Neural cell (in vitro differentiated cells): Measurements from ENCODE around the gene TMEM127. TPM values are rescaled to one million over a fixed set of nuclear protein-coding genes. Genes with fewer than 3 reads are reported as not detected.

Source experiments
- H2AFZ ChIP-seq: fragments of 200-600, 300-800 bp; sonication (generic), shearing (Covaris generic); 2 replicates; pipeline ENCODE4 v1.6.0; 2014; ENCODE audit warnings: low read depth, mild to moderate bottlenecking, antibody characterized with exemption, low read length, moderate library complexity
- H3F3A ChIP-seq: fragments of 200-600 bp; shearing (Covaris generic); 2 replicates; pipeline ENCODE4 v1.6.1; 2016; ENCODE audit warnings: mild to moderate bottlenecking, moderate library complexity, mixed read lengths, antibody characterized with exemption, low read length; ENCODE audit not compliant: insufficient read depth, poor library complexity, severe bottlenecking
- H3K27ac ChIP-seq: fragments of 200-600, 300-800 bp; sonication (generic), shearing (Covaris generic); 2 replicates; pipeline ENCODE4 v1.5.1; 2014; ENCODE audit warnings: mild to moderate bottlenecking, low read length, moderate library complexity
- H3K27me3 ChIP-seq: fragments of 300-800, 200-600 bp; sonication (generic), shearing (Covaris generic); 2 replicates; pipeline ENCODE4 v1.6.0; 2014; ENCODE audit warnings: mild to moderate bottlenecking, low read depth, low read length, moderate library complexity; ENCODE audit not compliant: insufficient read depth
- H3K36me3 ChIP-seq: fragments of 300-800, 200-600 bp; sonication (generic), shearing (Covaris generic); 2 replicates; pipeline ENCODE4 v1.5.1; 2014; ENCODE audit warnings: mild to moderate bottlenecking, antibody characterized with exemption, low read length, moderate library complexity; ENCODE audit not compliant: insufficient read depth
- H3K4me2 ChIP-seq: fragments of 300-800, 200-600 bp; sonication (generic), shearing (Covaris generic); 2 replicates; pipeline ENCODE4 v1.6.0; 2014; ENCODE audit warnings: mild to moderate bottlenecking, low read length
- H3K4me3 ChIP-seq: fragments of 300-800, 200-600 bp; sonication (generic), shearing (Covaris generic); 2 replicates; pipeline ENCODE4 v1.5.1; 2014; ENCODE audit warnings: mild to moderate bottlenecking, low read length, moderate library complexity
- H3K79me2 ChIP-seq: fragments of 200-600 bp; shearing (Covaris generic); replicated peaks from 2 replicates; pipeline ENCODE4 v1.6.0; 2014; ENCODE audit warnings: mild to moderate bottlenecking, low read length, moderate library complexity; ENCODE audit not compliant: insufficient read depth
- H3K9ac ChIP-seq: fragments of 300-800, 200-600 bp; sonication (generic), shearing (Covaris generic); 2 replicates; pipeline ENCODE4 v1.6.1; 2016; ENCODE audit warnings: mild to moderate bottlenecking, low read length, mixed read lengths
- H3K9me2 ChIP-seq: fragments of 200-600 bp; shearing (Covaris generic); 2 replicates; pipeline ENCODE4 v1.6.1; 2016; ENCODE audit warnings: mild to moderate bottlenecking, low read length, mixed read lengths; ENCODE audit not compliant: insufficient read depth
- H3K9me3 ChIP-seq: fragments of 200-600, 300-800 bp; sonication (generic), shearing (Covaris generic); 2 replicates; pipeline ENCODE4 v1.6.1; 2016; ENCODE audit warnings: mild to moderate bottlenecking, mixed run types, low read length, moderate library complexity, mixed read lengths
- H4K20me1 ChIP-seq: fragments of 200-600 bp; shearing (Covaris generic); 2 replicates; pipeline ENCODE4 v1.6.1; 2016; ENCODE audit warnings: mild to moderate bottlenecking, mixed run types; ENCODE audit not compliant: insufficient read depth
- EP300 ChIP-seq: fragments of 450-650 bp; conservative IDR thresholded peaks from 2 replicates; pipeline ENCODE4 v1.6.1; 2014; ENCODE audit warnings: antibody characterized with exemption, mild to moderate bottlenecking, moderate library complexity; ENCODE audit not compliant: poor library complexity, severe bottlenecking
- EZH2 ChIP-seq: fragments of 200-600, 300-800 bp; shearing (Covaris generic), sonication (generic); IDR thresholded peaks from 2 replicates; pipeline ENCODE4 v1.6.1; 2014; ENCODE audit warnings: antibody characterized with exemption, low read length, borderline replicate concordance, mild to moderate bottlenecking; ENCODE audit not compliant: insufficient read depth, poor library complexity, severe bottlenecking
- MXI1 ChIP-seq: fragments of 450-650 bp; conservative IDR thresholded peaks from 2 replicates; pipeline ENCODE4 v1.6.1; 2014; ENCODE audit warnings: antibody characterized with exemption, mild to moderate bottlenecking; ENCODE audit not compliant: poor library complexity, severe bottlenecking
- POLR2AphosphoS5 ChIP-seq: IDR thresholded peaks from 2 replicates; pipeline ENCODE4 v1.6.1; 2012
- RAD21 ChIP-seq: fragments of 450-650 bp; conservative IDR thresholded peaks from 2 replicates; pipeline ENCODE4 v1.6.1; 2014; ENCODE audit warnings: antibody characterized with exemption, mild to moderate bottlenecking, moderate library complexity
- SMC3 ChIP-seq: fragments of 450-650 bp; conservative IDR thresholded peaks from 2 replicates; pipeline ENCODE4 v1.6.1; 2014; ENCODE audit warnings: antibody characterized with exemption, mild to moderate bottlenecking, moderate library complexity; ENCODE audit not compliant: poor library complexity
- TAF1 ChIP-seq: IDR thresholded peaks from 2 replicates; pipeline ENCODE4 v1.6.1; 2012; ENCODE audit warnings: low read depth
- polyA plus RNA-seq: library from polyadenylated mRNA; depleted of rRNA; stranded (reverse); fragments of >200 nt; gene quantifications from 2 replicates; pipeline ENCODE4 v1.2.3, GENCODE V29; 2014
- TF ChIP-seq, protein P1 (sequence below): IDR thresholded peaks from 2 replicates; pipeline ENCODE4 v1.6.1; 2012; ENCODE audit warnings: borderline replicate concordance
- TF ChIP-seq, protein P2 (sequence below): fragments of 450-650 bp; IDR thresholded peaks from 2 replicates; pipeline ENCODE4 v1.5.1; 2014; ENCODE audit warnings: antibody characterized with exemption, mild to moderate bottlenecking, moderate library complexity; ENCODE audit not compliant: poor library complexity, severe bottlenecking

Gene TMEM127
- polyA plus RNA-seq, 1 donor from 2014 or later = 19.1 TPM

DNA sequence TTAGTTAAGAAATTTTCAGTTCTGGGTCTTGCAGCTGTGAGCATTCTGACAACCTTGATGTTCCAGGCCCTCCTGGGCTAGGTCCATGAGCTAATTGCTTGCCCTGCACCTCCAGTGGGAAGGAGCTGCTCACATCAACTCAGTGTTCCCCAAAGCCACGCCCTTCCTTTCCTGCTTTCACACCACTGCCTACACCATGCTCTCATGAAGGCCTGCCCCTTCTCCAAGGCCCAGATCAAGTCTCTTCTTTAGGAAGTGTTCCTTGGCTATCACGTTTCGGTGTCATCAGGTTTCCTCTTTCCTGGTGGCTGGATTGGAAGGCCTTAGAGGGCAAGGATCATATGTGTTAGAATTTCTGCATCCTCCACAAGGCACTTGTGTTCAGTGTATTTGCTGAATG, 18.8 kb downstream of the TMEM127 start:
- TF ChIP-seq, protein P1, sequence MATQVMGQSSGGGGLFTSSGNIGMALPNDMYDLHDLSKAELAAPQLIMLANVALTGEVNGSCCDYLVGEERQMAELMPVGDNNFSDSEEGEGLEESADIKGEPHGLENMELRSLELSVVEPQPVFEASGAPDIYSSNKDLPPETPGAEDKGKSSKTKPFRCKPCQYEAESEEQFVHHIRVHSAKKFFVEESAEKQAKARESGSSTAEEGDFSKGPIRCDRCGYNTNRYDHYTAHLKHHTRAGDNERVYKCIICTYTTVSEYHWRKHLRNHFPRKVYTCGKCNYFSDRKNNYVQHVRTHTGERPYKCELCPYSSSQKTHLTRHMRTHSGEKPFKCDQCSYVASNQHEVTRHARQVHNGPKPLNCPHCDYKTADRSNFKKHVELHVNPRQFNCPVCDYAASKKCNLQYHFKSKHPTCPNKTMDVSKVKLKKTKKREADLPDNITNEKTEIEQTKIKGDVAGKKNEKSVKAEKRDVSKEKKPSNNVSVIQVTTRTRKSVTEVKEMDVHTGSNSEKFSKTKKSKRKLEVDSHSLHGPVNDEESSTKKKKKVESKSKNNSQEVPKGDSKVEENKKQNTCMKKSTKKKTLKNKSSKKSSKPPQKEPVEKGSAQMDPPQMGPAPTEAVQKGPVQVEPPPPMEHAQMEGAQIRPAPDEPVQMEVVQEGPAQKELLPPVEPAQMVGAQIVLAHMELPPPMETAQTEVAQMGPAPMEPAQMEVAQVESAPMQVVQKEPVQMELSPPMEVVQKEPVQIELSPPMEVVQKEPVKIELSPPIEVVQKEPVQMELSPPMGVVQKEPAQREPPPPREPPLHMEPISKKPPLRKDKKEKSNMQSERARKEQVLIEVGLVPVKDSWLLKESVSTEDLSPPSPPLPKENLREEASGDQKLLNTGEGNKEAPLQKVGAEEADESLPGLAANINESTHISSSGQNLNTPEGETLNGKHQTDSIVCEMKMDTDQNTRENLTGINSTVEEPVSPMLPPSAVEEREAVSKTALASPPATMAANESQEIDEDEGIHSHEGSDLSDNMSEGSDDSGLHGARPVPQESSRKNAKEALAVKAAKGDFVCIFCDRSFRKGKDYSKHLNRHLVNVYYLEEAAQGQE = no peak
- TF ChIP-seq, protein P2, sequence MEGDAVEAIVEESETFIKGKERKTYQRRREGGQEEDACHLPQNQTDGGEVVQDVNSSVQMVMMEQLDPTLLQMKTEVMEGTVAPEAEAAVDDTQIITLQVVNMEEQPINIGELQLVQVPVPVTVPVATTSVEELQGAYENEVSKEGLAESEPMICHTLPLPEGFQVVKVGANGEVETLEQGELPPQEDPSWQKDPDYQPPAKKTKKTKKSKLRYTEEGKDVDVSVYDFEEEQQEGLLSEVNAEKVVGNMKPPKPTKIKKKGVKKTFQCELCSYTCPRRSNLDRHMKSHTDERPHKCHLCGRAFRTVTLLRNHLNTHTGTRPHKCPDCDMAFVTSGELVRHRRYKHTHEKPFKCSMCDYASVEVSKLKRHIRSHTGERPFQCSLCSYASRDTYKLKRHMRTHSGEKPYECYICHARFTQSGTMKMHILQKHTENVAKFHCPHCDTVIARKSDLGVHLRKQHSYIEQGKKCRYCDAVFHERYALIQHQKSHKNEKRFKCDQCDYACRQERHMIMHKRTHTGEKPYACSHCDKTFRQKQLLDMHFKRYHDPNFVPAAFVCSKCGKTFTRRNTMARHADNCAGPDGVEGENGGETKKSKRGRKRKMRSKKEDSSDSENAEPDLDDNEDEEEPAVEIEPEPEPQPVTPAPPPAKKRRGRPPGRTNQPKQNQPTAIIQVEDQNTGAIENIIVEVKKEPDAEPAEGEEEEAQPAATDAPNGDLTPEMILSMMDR = no peak
- no peak for TF ChIP-seq TAF1
- TF ChIP-seq POLR2AphosphoS5 = no peak
- no peak for TF ChIP-seq SMC3
- no peak for TF ChIP-seq EP300
- no peak for TF ChIP-seq EZH2

DNA sequence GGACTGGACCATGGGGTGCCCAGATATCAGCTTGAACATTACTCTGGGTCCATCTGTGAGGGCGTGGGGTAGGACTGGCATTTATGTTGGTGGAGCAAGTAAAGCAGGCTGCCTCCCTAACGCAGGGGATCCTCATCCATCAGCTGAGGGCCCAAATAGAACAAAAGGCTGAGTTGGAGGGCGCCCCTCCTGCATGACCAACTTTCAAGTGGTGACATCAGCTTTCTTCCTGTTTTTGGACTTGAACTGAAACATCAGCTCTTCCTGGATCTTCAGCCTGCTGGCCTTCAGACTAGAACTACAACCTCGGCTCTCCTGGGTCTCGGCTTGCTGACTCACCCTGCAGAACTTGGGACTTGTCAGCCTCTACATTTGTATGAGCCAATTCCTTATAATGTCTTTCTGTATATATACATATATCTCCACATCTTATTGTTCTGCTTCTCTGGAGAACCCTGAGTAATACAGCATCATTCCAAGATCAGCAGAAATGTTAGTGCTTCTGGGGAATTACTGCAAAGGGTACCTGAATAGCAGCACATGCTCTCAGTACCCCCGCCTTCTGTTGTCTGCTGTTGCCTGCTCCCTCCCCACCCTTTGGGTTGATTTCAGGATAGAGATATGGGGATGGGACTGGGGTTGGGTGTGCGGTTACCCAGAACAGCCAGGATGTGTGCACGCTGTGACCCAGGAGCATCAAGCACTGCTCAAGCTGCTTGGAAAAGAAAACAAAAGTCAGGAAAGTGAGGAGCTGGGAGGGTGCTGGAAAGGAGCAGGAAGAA, 20.0 kb downstream of the TMEM127 start:
- no peak for TF ChIP-seq TAF1
- no peak for TF ChIP-seq MXI1
- TF ChIP-seq RAD21 = no peak
- TF ChIP-seq EZH2 = no peak
- no peak for TF ChIP-seq SMC3
- TF ChIP-seq, protein P2 = no peak
- TF ChIP-seq EP300 = no peak

More for the DNA sequence above, 18.8 kb downstream of the TMEM127 start:
- Histone ChIP-seq H3K27ac (no peak overlapping the region), H3K9me2 (no peaks in the 10 kb centered on the region), H4K20me1 (no peaks in the 10 kb centered on the region), H3K79me2 (no peaks in the 10 kb centered on the region), H3K9ac (no peak overlapping the region), H3K4me2 (no peak overlapping the region), H3K27me3 (no peaks in the 10 kb centered on the region), H2AFZ (no peak overlapping the region), H3F3A (no peaks in the 10 kb centered on the region), H3K9me3 (no peaks in the 10 kb centered on the region), H3K36me3 (no peaks in the 10 kb centered on the region), H3K4me3 (no peak overlapping the region)

More for the DNA sequence above, 20.0 kb downstream of the TMEM127 start:
- Histone ChIP-seq H3K36me3 (no peaks in the 10 kb centered on the region), H3K4me3 (no peak overlapping the region), H3K9me2 (no peaks in the 10 kb centered on the region), H3K79me2 (no peaks in the 10 kb centered on the region), H3K27me3 (no peaks in the 10 kb centered on the region), H3K9ac (no peak overlapping the region), H3K27ac (no peak overlapping the region), H3K9me3 (no peaks in the 10 kb centered on the region), H4K20me1 (no peaks in the 10 kb centered on the region), H3K4me2 (no peak overlapping the region), H3F3A (no peaks in the 10 kb centered on the region), H2AFZ (no peak overlapping the region)
